K562 (cell line): ENCODE measurements around the gene PGBD1. TPM values are rescaled to one million over a fixed set of nuclear protein-coding genes. Genes with fewer than 3 reads are reported as not detected.

Experiments
- CXXC5 ChIP-seq: fragments of 250-450 bp; sonication (Bioruptor Pico); IDR thresholded peaks from 2 replicates; pipeline ENCODE4 v1.8.0; 2022; ENCODE audit warnings: inconsistent platforms, mild to moderate bottlenecking, moderate library complexity
- FOXK1 ChIP-seq: sonication (generic); formaldehyde crosslinking; IDR thresholded peaks from 2 replicates; pipeline ENCODE4 v1.8.0; 2022; ENCODE audit warnings: missing genetic modification reagents, mild to moderate bottlenecking, borderline replicate concordance
- FUS ChIP-seq: fragments of 200-400 bp; formaldehyde crosslinking; optimal IDR thresholded peaks from 2 replicates; pipeline ENCODE3; 2017; ENCODE audit warnings: low read depth, low read length
- GABPB2 ChIP-seq: fragments of 250-450 bp; sonication (Bioruptor Pico); conservative IDR thresholded peaks from 2 replicates; pipeline ENCODE4 v1.5.1; 2021; ENCODE audit warnings: mild to moderate bottlenecking
- NCOA4 ChIP-seq: fragments of 450-650 bp; IDR thresholded peaks from 2 replicates; pipeline ENCODE4 v1.6.1; 2018; ENCODE audit warnings: mild to moderate bottlenecking; ENCODE audit not compliant: partially characterized antibody
- POLR2A ChIP-seq: fragments of 450-650 bp; conservative IDR thresholded peaks from 2 replicates; pipeline ENCODE4 v1.6.1; 2016
- POU5F1 ChIP-seq: fragments of 150-350 bp; IDR thresholded peaks from 2 replicates; pipeline ENCODE4 v1.6.1; 2014; ENCODE audit warnings: borderline replicate concordance, low read length, low read depth, mild to moderate bottlenecking; ENCODE audit not compliant: partially characterized antibody
- PTBP1 ChIP-seq: fragments of 200-400 bp; formaldehyde crosslinking; IDR thresholded peaks from 2 replicates; pipeline ENCODE4 v1.6.1; 2017; ENCODE audit warnings: low read depth, low read length
- RUNX1 ChIP-seq: sonication (generic); IDR thresholded peaks from 2 replicates; pipeline ENCODE4 v1.6.1; 2016; ENCODE audit warnings: antibody characterized with exemption, low read depth
- SRF ChIP-seq, 2 experiments: fragments of 250-450, 450-650 bp in 1 of 2; sonication (Bioruptor Pico) in 1 of 2; sonication (generic) in 1 of 2; formaldehyde crosslinking; IDR thresholded peaks; 2 replicates each; pipeline versions ENCODE4 v1.5.0 to v1.5.1; 2020 to 2022; ENCODE audit warnings: mild to moderate bottlenecking in 1 of 2, missing genetic modification reagents in 1 of 2
- SRSF3 ChIP-seq: fragments of 200-400 bp; formaldehyde crosslinking; IDR thresholded peaks from 2 replicates; pipeline ENCODE4 v1.6.1; 2016; ENCODE audit warnings: mild to moderate bottlenecking, low read length, moderate library complexity; ENCODE audit not compliant: insufficient read depth
- ZBTB26 ChIP-seq: fragments of 450-650 bp; formaldehyde crosslinking; IDR thresholded peaks from 2 replicates; pipeline ENCODE4 v1.4.0; 2022; ENCODE audit warnings: missing genetic modification characterization
- ZFX ChIP-seq: sonication (generic); formaldehyde crosslinking; IDR thresholded peaks from 2 replicates; pipeline ENCODE4 v1.8.0; 2022; ENCODE audit warnings: mild to moderate bottlenecking, missing genetic modification reagents, moderate library complexity
- ZNF146 ChIP-seq: IDR thresholded peaks from one replicate; pipeline ENCODE4 v1.6.1; 2018; ENCODE audit warnings: missing compliant biosample characterization; ENCODE audit not compliant: unreplicated experiment
- ZNF644 ChIP-seq: fragments of 200-800 bp; sonication (Bioruptor generic); IDR thresholded peaks from 2 replicates; pipeline ENCODE4 v1.6.1; 2016; ENCODE audit warnings: low read depth, missing genetic modification characterization, missing compliant biosample characterization
- polyA plus RNA-seq, 8 experiments: library from polyadenylated mRNA; depleted of rRNA in 4 of 8; stranded (reverse) in 5 of 8; unstranded in 3 of 8; fragments of >200 nt; fragmentation: Nextera tagmentation in 2 of 8; fragmentation: Illumina TruSeq in 1 of 8; extraction: Ambion mirVana in 2 of 8; extraction: Trizol in 1 of 8; gene quantifications; 2 replicates each; pipeline versions ENCODE4 v1.2.1 to v1.2.3, GENCODE V29; 2011 to 2014; ENCODE audit warnings: inconsistent platforms in 1 of 8, missing spikeins in 1 of 8
- total RNA-seq, 7 experiments: library from RNA; depleted of rRNA in 6 of 7; stranded (reverse); fragments of >200 nt in 6 of 7; fragmentation: Illumina TruSeq in 2 of 7; extraction: Trizol in 2 of 7; gene quantifications; 2 replicates each; pipeline versions ENCODE4 v1.2.1 to v1.2.3, GENCODE V29; 2011 to 2021; ENCODE audit warnings: low replicate concordance in 1 of 7
- TF ChIP-seq, protein P1 (sequence below): fragments of 450-650 bp; IDR thresholded peaks from 2 replicates; pipeline ENCODE4 v1.6.1; 2016; ENCODE audit warnings: mild to moderate bottlenecking
- TF ChIP-seq, protein P2 (sequence below): sonication (generic); formaldehyde crosslinking; IDR thresholded peaks from 2 replicates; pipeline ENCODE4 v1.8.1; 2023; ENCODE audit warnings: mild to moderate bottlenecking, missing genetic modification reagents
- TF ChIP-seq, protein P3 (sequence below), 2 experiments: fragments of 450-650 bp; conservative IDR thresholded peaks; 2 replicates each; pipeline ENCODE4 v1.6.1; 2017; ENCODE audit warnings: mild to moderate bottlenecking in 2 of 2, moderate library complexity in 2 of 2

The PGBD1 gene
- total and polyA plus RNA-seq, 9 of the 15 experiments (the other 6 are each of a cell fraction or from before 2014, with no cell fraction given), result 3.3 to 9.0 (median 7.3) TPM

- TF ChIP-seq, protein P1, sequence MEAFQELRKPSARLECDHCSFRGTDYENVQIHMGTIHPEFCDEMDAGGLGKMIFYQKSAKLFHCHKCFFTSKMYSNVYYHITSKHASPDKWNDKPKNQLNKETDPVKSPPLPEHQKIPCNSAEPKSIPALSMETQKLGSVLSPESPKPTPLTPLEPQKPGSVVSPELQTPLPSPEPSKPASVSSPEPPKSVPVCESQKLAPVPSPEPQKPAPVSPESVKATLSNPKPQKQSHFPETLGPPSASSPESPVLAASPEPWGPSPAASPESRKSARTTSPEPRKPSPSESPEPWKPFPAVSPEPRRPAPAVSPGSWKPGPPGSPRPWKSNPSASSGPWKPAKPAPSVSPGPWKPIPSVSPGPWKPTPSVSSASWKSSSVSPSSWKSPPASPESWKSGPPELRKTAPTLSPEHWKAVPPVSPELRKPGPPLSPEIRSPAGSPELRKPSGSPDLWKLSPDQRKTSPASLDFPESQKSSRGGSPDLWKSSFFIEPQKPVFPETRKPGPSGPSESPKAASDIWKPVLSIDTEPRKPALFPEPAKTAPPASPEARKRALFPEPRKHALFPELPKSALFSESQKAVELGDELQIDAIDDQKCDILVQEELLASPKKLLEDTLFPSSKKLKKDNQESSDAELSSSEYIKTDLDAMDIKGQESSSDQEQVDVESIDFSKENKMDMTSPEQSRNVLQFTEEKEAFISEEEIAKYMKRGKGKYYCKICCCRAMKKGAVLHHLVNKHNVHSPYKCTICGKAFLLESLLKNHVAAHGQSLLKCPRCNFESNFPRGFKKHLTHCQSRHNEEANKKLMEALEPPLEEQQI, result peak; percentile 27
- TF ChIP-seq NCOA4 (peak; percentile 38), FOXK1 (CRISPR knock-in tag) (no peak), ZNF146 (CRISPR knock-in tag) (no peak), GABPB2 (CRISPR knock-in tag) (no peak), RUNX1 (no peak; the same call in 1 of the 2 replicates), FUS (no peak), CXXC5 (CRISPR knock-in tag) (peak; percentile 90), SRF (CRISPR knock-in tag; IDR thresholded peaks at IDR 0.05) (0 out of 4 replicates have a peak, but pooled peaks of 1 of the 2 experiments have one; percentile 64), POU5F1 (no peak), PTBP1 (peak; percentile 83; the same call in 1 of the 2 replicates), SRSF3 (0 out of 2 replicates have a peak, but pooled peaks have one; percentile 73), ZFX (CRISPR knock-in tag) (peak; percentile 93), ZBTB26 (peak; percentile 96; the same call in 1 of the 2 replicates), POLR2A (peak; percentile 96), ZNF644 (peak; percentile 71)
- TF ChIP-seq, protein P2, sequence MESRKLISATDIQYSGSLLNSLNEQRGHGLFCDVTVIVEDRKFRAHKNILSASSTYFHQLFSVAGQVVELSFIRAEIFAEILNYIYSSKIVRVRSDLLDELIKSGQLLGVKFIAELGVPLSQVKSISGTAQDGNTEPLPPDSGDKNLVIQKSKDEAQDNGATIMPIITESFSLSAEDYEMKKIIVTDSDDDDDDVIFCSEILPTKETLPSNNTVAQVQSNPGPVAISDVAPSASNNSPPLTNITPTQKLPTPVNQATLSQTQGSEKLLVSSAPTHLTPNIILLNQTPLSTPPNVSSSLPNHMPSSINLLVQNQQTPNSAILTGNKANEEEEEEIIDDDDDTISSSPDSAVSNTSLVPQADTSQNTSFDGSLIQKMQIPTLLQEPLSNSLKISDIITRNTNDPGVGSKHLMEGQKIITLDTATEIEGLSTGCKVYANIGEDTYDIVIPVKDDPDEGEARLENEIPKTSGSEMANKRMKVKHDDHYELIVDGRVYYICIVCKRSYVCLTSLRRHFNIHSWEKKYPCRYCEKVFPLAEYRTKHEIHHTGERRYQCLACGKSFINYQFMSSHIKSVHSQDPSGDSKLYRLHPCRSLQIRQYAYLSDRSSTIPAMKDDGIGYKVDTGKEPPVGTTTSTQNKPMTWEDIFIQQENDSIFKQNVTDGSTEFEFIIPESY (CRISPR knock-in tag), result peak; percentile 46; the same call in 1 of the 2 replicates
- TF ChIP-seq, protein P3, sequence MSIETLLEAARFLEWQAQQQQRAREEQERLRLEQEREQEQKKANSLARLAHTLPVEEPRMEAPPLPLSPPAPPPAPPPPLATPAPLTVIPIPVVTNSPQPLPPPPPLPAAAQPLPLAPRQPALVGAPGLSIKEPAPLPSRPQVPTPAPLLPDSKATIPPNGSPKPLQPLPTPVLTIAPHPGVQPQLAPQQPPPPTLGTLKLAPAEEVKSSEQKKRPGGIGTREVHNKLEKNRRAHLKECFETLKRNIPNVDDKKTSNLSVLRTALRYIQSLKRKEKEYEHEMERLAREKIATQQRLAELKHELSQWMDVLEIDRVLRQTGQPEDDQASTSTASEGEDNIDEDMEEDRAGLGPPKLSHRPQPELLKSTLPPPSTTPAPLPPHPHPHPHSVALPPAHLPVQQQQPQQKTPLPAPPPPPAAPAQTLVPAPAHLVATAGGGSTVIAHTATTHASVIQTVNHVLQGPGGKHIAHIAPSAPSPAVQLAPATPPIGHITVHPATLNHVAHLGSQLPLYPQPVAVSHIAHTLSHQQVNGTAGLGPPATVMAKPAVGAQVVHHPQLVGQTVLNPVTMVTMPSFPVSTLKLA (conservative IDR thresholded peaks at IDR 0.05), result peak in 1 of 2 experiments; percentile 78; a peak in 2 of 4 replicates
These were observed 68.7 kb downstream of the PGBD1 start, which contains the start of gene ZKSCAN3 (continued) for GRCh38 chr6:28349892-28350737.
